Heart left ventricle (tissue), 16 donors: Measurements from ENCODE around the gene NINJ1. TPM values are rescaled to one million over a fixed set of nuclear protein-coding genes. Genes with fewer than 3 reads are reported as not detected.

Experiments used
- ATAC-seq, 4 donors: fragments of 200-7000 bp; cut with Tn5 transposase; one replicate each; pipeline ENCODE4 v1.9.1; 2020 to 2022; ENCODE audit warnings: moderate library complexity in 4 of 4, mild to moderate bottlenecking in 3 of 4, moderate number of reproducible peaks in 1 of 4
- DNase-seq, 5 donors: peaks; one replicate each; pipeline ENCODE4 v3.0.0-alpha.2; 2020
- H3K27ac ChIP-seq, 12 donors: fragments of 200-600 bp; sonication (generic) in 4 of 12; one replicate each; pipeline versions ENCODE4 v1.5.0 to v1.8.0; 2016 to 2022; ENCODE audit warnings: mild to moderate bottlenecking in 2 of 12
- H3K27me3 ChIP-seq, 9 donors: fragments of 200-600 bp; sonication (generic) in 2 of 9; one replicate each; pipeline versions ENCODE4 v1.5.1 to v1.8.0; 2016 to 2022; ENCODE audit warnings: mild to moderate bottlenecking in 3 of 9
- H3K36me3 ChIP-seq, 9 donors: fragments of 200-600 bp; sonication (generic) in 2 of 9; one replicate each; pipeline versions ENCODE4 v1.5.0 to v1.8.0; 2018 to 2022; ENCODE audit warnings: mild to moderate bottlenecking in 2 of 9
- H3K4me1 ChIP-seq, 12 donors: fragments of 200-600 bp; sonication (generic) in 4 of 12; one replicate each; pipeline versions ENCODE4 v1.5.0 to v1.8.0; 2016 to 2022; ENCODE audit warnings: mild to moderate bottlenecking in 3 of 12
- H3K4me3 ChIP-seq, 12 donors: fragments of 200-600 bp; sonication (generic) in 4 of 12; one replicate each; pipeline versions ENCODE4 v1.5.0 to v1.8.0; 2017 to 2022; ENCODE audit warnings: mild to moderate bottlenecking in 9 of 12, moderate library complexity in 4 of 12
- H3K9me3 ChIP-seq, 12 donors: fragments of 200-600 bp; sonication (generic) in 4 of 12; one replicate each; pipeline versions ENCODE4 v1.5.0 to v1.8.0; 2016 to 2022; ENCODE audit warnings: mild to moderate bottlenecking in 1 of 12
- POLR2A ChIP-seq, 2 donors: fragments of 450-650 bp; IDR thresholded peaks; one replicate each; pipeline ENCODE4 v1.6.1; 2017; ENCODE audit warnings: antibody characterized with exemption in 2 of 2, mild to moderate bottlenecking in 2 of 2, moderate library complexity in 2 of 2
- WGBS, 4 donors: extraction: QIAGEN DNeasy Blood & Tissue Kit in 2 of 4; methylation state at CpG; one replicate each; pipeline versions ENCODE4 v1.1.5 to v1.1.7; 2013 to 2018; 5-methylcytosine and 5-hydroxymethylcytosine counted together
- intact Hi-C, 10 donors: fragments of 100-400 bp; cut with DNase I; formaldehyde crosslinking; loops; one replicate each; pipeline versions ENCODE4 v1.11.1 to v1.14.2; 2022
- polyA plus RNA-seq, 2 donors: library from polyadenylated mRNA; stranded (reverse); fragments of 200-250 nt; gene quantifications; one replicate each; pipeline ENCODE4 v1.2.3, GENCODE V29; 2013
- total RNA-seq, 9 donors: library from RNA; depleted of rRNA in 2 of 9; stranded (reverse); fragments of >200 nt in 2 of 9; fragmentation: NEBNext Ultra II Directional in 3 of 9; extraction: Animal tissue kit (Norgen Biotek cat#: 25700) in 3 of 9; gene quantifications; one replicate each; pipeline versions ENCODE4 v1.1.0 to v1.2.4, GENCODE V29; 2016 to 2023
- TF ChIP-seq, protein P1 (sequence below), 12 donors: fragments of 200-600 bp; sonication (generic) in 4 of 12; IDR thresholded peaks; one replicate each; pipeline versions ENCODE4 v1.5.0 to v1.8.0; 2018 to 2022; ENCODE audit warnings: antibody characterized with exemption in 12 of 12, mild to moderate bottlenecking in 5 of 12
- donor health status: ischemic (EF 13 %, LVEDD 7.1; RV severe dilation, severe dysfunction).
- donor health status: healthy with polysubstance abuse.
- donor health status: DM: no; HTN: yes; CAD: no.
- donor health status: DM: no; HTN: no; CAD: no.
- donor health status: ischemic (EF 25% LVEDD 6.9; RV normal size, moderate dysfunction).
- donor health status: ischemic (EF 25% LVEDD 5.7; RV mildly dilated, moderate dysfunction).
- donor health status: healthy.
- donor health status: DM: yes; HTN: yes; CAD: no.
- donor health status: ischemic (EF 35%, LVEDD 5.7; RV mildly dilated, moderate dysfunction).
- donor health status: nonischemic (EF 11% LVEDD 7.7; RV severe dilation, severe dysfunction).
- donor health status: DM: yes; HTN: yes; CAD: no.
- donor health status: PGD.
- donor health status: ischemic (EF 29% LVEDD 5.4; RV normal size, mild dysfunction).
- donor health status: nonischemic (EF 23%, LVEDD 6.1; RV moderate dilation, normal function).

Gene NINJ1
- total and polyA plus RNA-seq, 11 donors: 42.2 to 96.1 (median 52.9) TPM

DNA sequence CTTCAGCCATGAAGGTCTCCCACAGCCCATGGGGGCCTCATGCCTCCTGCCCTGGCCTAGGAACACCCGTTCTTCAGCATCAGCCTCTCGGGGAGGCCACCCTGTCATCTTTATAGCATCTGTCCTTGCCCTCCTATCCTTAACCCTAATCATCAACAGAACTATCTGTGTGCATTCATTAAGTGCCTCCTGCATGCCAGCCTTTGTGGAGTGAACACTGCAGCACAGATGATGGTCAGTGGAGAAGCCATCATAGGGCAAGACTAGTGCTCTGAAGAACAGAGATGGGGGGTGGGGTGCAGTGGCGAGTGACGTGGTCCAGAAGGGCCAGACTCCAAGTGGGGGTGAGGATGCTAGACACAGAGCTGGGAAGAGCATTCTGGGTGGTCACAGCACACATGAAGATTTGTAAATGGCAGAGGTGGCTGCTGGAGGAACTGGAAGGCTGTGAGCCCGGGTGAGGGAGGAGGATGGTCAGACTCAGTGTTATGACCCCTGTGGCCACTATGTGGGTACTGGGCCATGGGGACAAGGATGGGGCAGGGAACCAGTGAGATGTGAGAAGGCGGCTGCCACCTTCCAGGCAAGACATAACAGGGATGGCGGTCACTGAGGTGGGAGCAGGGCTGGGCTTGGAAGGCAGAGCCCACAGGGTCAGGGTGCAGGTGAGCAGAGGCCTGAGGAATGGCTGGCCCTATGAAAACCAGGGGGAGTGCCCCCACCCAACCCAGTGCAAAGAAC is 41.6 kb downstream of the NINJ1 start:
- peak overlapping the region; percentile 2 to 98 (median 79) for H3K27ac ChIP-seq
- no peak for TF ChIP-seq POLR2A (IDR thresholded peaks at IDR 0.05)
- TF ChIP-seq, protein P1, sequence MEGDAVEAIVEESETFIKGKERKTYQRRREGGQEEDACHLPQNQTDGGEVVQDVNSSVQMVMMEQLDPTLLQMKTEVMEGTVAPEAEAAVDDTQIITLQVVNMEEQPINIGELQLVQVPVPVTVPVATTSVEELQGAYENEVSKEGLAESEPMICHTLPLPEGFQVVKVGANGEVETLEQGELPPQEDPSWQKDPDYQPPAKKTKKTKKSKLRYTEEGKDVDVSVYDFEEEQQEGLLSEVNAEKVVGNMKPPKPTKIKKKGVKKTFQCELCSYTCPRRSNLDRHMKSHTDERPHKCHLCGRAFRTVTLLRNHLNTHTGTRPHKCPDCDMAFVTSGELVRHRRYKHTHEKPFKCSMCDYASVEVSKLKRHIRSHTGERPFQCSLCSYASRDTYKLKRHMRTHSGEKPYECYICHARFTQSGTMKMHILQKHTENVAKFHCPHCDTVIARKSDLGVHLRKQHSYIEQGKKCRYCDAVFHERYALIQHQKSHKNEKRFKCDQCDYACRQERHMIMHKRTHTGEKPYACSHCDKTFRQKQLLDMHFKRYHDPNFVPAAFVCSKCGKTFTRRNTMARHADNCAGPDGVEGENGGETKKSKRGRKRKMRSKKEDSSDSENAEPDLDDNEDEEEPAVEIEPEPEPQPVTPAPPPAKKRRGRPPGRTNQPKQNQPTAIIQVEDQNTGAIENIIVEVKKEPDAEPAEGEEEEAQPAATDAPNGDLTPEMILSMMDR (IDR thresholded peaks at IDR 0.05): no peak
- H3K27me3 ChIP-seq: no peaks in the 10 kb centered on the region
- ATAC-seq (no peak), DNase-seq (peak in 3 of 5 donors; percentile 3 to 18 (median 16))
- intact Hi-C loops: loop anchor here in 3 of 10 donors (5.0 to 10.0 kb wide), 3 partner anchors 35 to 472 kb away; partner anchors contain the start of gene SUSD3 (in 1 of the 3)
- peaks cover 8 to 39% (median 30%) of the 10 kb centered on the region in 12 donors for H3K4me1 ChIP-seq
- H3K4me3 ChIP-seq: no peak overlapping the region
- no peaks in the 10 kb centered on the region for H3K36me3 ChIP-seq
- WGBS, 4 donors: 77 to 89% (median 84%) methylated on average over 7 of the region's 7 CpGs
- peaks cover 0 to 14% (median 0%) of the 10 kb centered on the region in 12 donors for H3K9me3 ChIP-seq

DNA sequence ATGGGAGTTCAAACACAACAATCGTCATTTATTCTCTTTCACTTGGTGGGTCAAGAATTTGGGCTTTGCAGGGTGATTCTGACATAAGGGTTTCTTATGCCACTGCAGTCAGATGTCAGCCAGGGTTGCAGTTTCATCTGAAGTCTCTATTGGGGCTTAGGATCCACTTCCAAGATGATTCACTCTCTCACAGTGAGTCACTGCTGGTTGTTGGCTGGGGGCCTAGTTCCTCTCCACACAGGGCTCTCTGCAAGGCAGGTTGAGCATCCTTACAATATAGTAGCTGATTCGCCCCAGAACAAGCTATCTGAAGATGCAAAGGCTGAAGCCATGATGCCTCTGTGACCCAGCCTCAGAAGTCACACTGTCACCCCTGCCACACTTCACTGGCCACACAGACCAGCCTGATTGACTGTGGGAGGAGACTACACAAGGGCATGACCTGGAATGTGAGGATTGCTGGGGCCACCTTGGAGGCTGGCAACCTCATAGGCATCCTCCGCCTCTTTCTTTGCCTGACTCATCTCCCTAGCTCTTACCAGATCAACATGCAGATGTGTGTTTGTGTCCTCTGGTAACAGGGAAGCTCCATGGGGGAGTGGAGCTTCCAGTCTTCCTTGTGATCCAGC is 42.5 kb downstream of the NINJ1 start:
- DNase-seq (peak in 3 of 5 donors; percentile 18 to 58 (median 21)), ATAC-seq (no peak)
- Histone ChIP-seq H3K9me3 (peaks cover 0 to 14% (median 0%) of the 10 kb centered on the region in 12 donors), H3K27ac (no peak overlapping the region), H3K4me3 (no peak overlapping the region), H3K27me3 (no peaks in the 10 kb centered on the region), H3K36me3 (no peaks in the 10 kb centered on the region), H3K4me1 (peaks cover 7 to 31% (median 22%) of the 10 kb centered on the region in 12 donors)
- TF ChIP-seq, protein P1 (IDR thresholded peaks at IDR 0.05): no peak
- TF ChIP-seq POLR2A (IDR thresholded peaks at IDR 0.05): no peak
- WGBS, 4 donors: 60 to 91% (median 78%) methylated on average over 2 to 3 of the region's 3 CpGs
- intact Hi-C loops: loop anchor here in 3 of 10 donors (5.0 to 10.0 kb wide), 3 partner anchors 34 to 473 kb away; partner anchors contain the start of gene SUSD3 (in 1 of the 3)

DNA sequence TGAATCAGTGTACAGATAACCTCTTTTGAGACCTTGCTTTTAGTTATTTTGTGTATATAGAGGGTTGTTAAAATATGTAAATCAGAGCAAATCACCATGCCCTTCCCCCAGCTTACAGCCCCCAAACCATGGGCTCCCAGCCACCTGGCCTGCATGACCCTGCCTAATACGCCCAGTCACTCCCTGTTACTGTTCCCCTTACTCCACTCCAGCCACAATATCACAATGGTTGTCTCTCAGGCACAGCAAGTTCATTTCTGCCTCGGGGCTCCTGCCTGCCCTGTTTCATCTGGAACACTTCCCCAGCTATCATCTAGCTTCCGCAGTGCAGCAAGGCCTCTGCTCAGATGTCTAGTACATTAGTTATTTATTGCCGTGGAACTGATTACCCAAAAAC is 43.0 kb downstream of the NINJ1 start:
- DNase-seq (peak in 2 of 5 donors; percentile 5 to 7), ATAC-seq (no peak)
- H3K27me3 ChIP-seq: no peaks in the 10 kb centered on the region
- 89 to 91% (median 90%) methylated on average over 4 of the region's 4 CpGs for WGBS, 4 donors
- no peak overlapping the region for H3K27ac ChIP-seq
- intact Hi-C loops: loop anchor here in 3 of 10 donors (5.0 to 10.0 kb wide), 3 partner anchors 34 to 474 kb away; partner anchors contain the start of gene SUSD3 (in 1 of the 3)
- H3K4me1 ChIP-seq: peaks cover 5 to 31% (median 22%) of the 10 kb centered on the region in 12 donors
- H3K36me3 ChIP-seq: no peaks in the 10 kb centered on the region
- TF ChIP-seq, protein P1 (IDR thresholded peaks at IDR 0.05): no peak
- no peak for TF ChIP-seq POLR2A (IDR thresholded peaks at IDR 0.05)
- H3K4me3 ChIP-seq: no peak overlapping the region
- H3K9me3 ChIP-seq: peaks cover 0 to 14% (median 0%) of the 10 kb centered on the region in 12 donors
